ENCODE results near the gene ANAPC2.

DNA sequence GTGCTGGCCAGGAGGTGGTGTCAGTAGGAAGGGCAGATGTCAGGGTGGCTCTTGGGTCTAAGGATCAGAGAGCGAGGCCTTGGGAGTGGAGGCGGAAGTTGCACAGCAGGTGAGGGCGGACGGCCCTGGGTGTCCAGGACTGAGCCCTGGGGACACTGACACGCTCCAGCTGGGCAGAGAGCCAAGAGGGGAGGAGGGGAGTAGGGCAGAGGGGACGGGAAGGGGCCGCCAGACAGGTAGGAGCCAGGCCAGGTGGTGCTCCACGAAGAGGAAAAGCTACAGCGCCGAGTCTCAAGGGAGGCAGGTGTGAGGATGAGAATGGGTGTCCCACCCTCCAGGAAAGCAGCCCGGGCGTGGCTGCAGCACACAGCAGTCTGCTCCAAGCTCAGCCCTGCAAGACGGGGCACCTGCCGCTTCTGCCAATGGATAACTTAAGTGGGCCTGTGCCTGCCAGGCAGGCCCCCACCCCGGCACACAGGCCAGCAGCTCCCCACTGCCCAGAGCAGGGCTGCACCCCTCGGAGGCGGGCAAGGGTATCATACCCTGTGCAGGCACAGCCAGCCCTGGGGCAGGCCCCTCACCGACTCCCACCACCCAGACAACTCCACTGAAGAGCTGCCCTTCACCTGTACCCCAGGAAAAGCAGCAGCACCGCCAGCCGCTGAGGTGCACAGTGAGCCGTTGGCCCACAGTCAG lies 7.3 kb upstream of the ANAPC2 start:
- no peak for TF ChIP-seq CTCF (IDR thresholded peaks at IDR 0.05 in 8 of 11, conservative IDR thresholded peaks at IDR 0.05 in 3 of 11)
- TF ChIP-seq POLR2A (IDR thresholded peaks at IDR 0.05): no peak

Measured in spleen (tissue), 7 donors.